GM12874 (cell line): ENCODE measurements around the gene ALAD.

ENCODE experiments used
- CTCF ChIP-seq: IDR thresholded peaks from 2 replicates; pipeline ENCODE4 v1.5.1; 2011; ENCODE audit warnings: low read depth, mild to moderate bottlenecking, control low read depth, low read length, moderate library complexity; ENCODE audit not compliant: insufficient read depth

Gene ALAD

GRCh38 chr9:113409883-113410206, 8.8 kb upstream of the ALAD start:
- TF ChIP-seq CTCF = no peak

GRCh38 chr9:113409481-113409880, 8.4 kb upstream of the ALAD start:
- no peak for TF ChIP-seq CTCF

- peak; percentile 79 for TF ChIP-seq CTCF
Observed at GRCh38 chr9:113406873-113407511, 5.9 kb upstream of the ALAD start.

- TF ChIP-seq CTCF = no peak
Observed at GRCh38 chr9:113403646-113404045, 2.6 kb upstream of the ALAD start.

GRCh38 chr9:113399646-113400200, 1.4 kb downstream of the ALAD start:
- no peak for TF ChIP-seq CTCF

GRCh38 chr9:113398796-113399195, 2.3 kb downstream of the ALAD start:
- TF ChIP-seq CTCF = no peak

- TF ChIP-seq CTCF = no peak
Observed at GRCh38 chr9:113397203-113397631, 3.9 kb downstream of the ALAD start.
